Effector CD8-positive, alpha-beta T cell (primary cell): ENCODE measurements around the gene ADAMTS13.
A peak's percentile ranks its signal among the peaks of the same experiment; 100 is the strongest.

ENCODE experiments used
- DNase-seq: peaks from one replicate; lab custom pipeline; 2025; lab: John Stamatoyannopoulos, UW

The ADAMTS13 gene

GRCh38 chr9:133472277-133472645, 50.1 kb downstream of the ADAMTS13 start:
- no peak for DNase-seq

GRCh38 chr9:133472753-133473378, 50.7 kb downstream of the ADAMTS13 start:
- no peak for DNase-seq

GRCh38 chr9:133473743-133474142, 51.6 kb downstream of the ADAMTS13 start:
- DNase-seq, result no peak

- DNase-seq, result no peak
Measured at GRCh38 chr9:133474215-133474614, 52.0 kb downstream of the ADAMTS13 start.

- no peak for DNase-seq
Measured at GRCh38 chr9:133474853-133475252, 52.7 kb downstream of the ADAMTS13 start.

- no peak for DNase-seq
Measured at GRCh38 chr9:133475292-133476012, 53.3 kb downstream of the ADAMTS13 start.

- no peak for DNase-seq
Measured at GRCh38 chr9:133476036-133476931, 54.1 kb downstream of the ADAMTS13 start.

GRCh38 chr9:133476941-133477340, 54.8 kb downstream of the ADAMTS13 start:
- no peak for DNase-seq

- DNase-seq, result no peak
Measured at GRCh38 chr9:133477461-133477860, 55.3 kb downstream of the ADAMTS13 start.

- DNase-seq, result no peak
Measured at GRCh38 chr9:133477992-133478850, 56.1 kb downstream of the ADAMTS13 start.

- DNase-seq, result peak; percentile 73
Measured at GRCh38 chr9:133478851-133479711, 56.9 kb downstream of the ADAMTS13 start, which contains the start of gene SLC2A6. SLC2A6 (minus strand) TSS chr9:133479099; CDS start chr9:133479059, 40 bp downstream.

GRCh38 chr9:133483611-133484010, 61.4 kb downstream of the ADAMTS13 start:
- DNase-seq, result no peak

- no peak for DNase-seq
Measured at GRCh38 chr9:133484671-133485437, 62.7 kb downstream of the ADAMTS13 start.

GRCh38 chr9:133485531-133486260, 63.5 kb downstream of the ADAMTS13 start:
- DNase-seq, result no peak

GRCh38 chr9:133487331-133487725, 65.2 kb downstream of the ADAMTS13 start:
- DNase-seq, result no peak

GRCh38 chr9:133488686-133489252, 66.6 kb downstream of the ADAMTS13 start:
- no peak for DNase-seq

GRCh38 chr9:133489253-133490190, 67.4 kb downstream of the ADAMTS13 start:
- no peak for DNase-seq
